ENCODE measurements around the gene TMPRSS11E.
"Not testable (repeated sequence)": the region's sequence is repeated elsewhere in the genome, so short reads cannot be mapped to it uniquely, and the experiment has no call there.

Gene TMPRSS11E

GRCh38 chr4:68463796-68464195 is 16.5 kb downstream of the TMPRSS11E start:
- no peak for DNase-seq

- no peak for DNase-seq
These were observed 17.8 kb downstream of the TMPRSS11E start for GRCh38 chr4:68465058-68465457.

- DNase-seq: no peak
These were observed 18.9 kb downstream of the TMPRSS11E start for GRCh38 chr4:68466185-68466584.

- DNase-seq: no peak
These were observed 19.5 kb downstream of the TMPRSS11E start for GRCh38 chr4:68466751-68467150.

- no peak for DNase-seq
These were observed 22.2 kb downstream of the TMPRSS11E start for GRCh38 chr4:68469482-68469881.

- DNase-seq: no peak
These were observed 28.9 kb downstream of the TMPRSS11E start for GRCh38 chr4:68476191-68476590.

GRCh38 chr4:68489338-68489737 is 42.1 kb downstream of the TMPRSS11E start:
- no peak for DNase-seq

GRCh38 chr4:68490826-68491457 is 43.7 kb downstream of the TMPRSS11E start:
- DNase-seq: no peak

- DNase-seq: no peak
These were observed 47.4 kb downstream of the TMPRSS11E start for GRCh38 chr4:68494688-68495087.

GRCh38 chr4:68498413-68499007 is 51.2 kb downstream of the TMPRSS11E start:
- DNase-seq: peak; percentile 29

GRCh38 chr4:68499021-68499420 is 51.8 kb downstream of the TMPRSS11E start:
- no peak for DNase-seq

- DNase-seq: not testable (repeated sequence)
These were observed 56.2 kb downstream of the TMPRSS11E start for GRCh38 chr4:68503462-68503861.

GRCh38 chr4:68504836-68505235 is 57.6 kb downstream of the TMPRSS11E start:
- DNase-seq: not testable (repeated sequence)

GRCh38 chr4:68505452-68505851 is 58.2 kb downstream of the TMPRSS11E start:
- DNase-seq: not testable (repeated sequence)

- no peak for DNase-seq
These were observed 71.6 kb downstream of the TMPRSS11E start for GRCh38 chr4:68518889-68519288.

GRCh38 chr4:68520985-68521384 is 73.7 kb downstream of the TMPRSS11E start:
- no peak for DNase-seq

GRCh38 chr4:68522232-68522631 is 75.0 kb downstream of the TMPRSS11E start:
- not testable (repeated sequence) for DNase-seq

GRCh38 chr4:68535974-68536373 is 88.7 kb downstream of the TMPRSS11E start:
- no peak for DNase-seq

- no peak for DNase-seq
These were observed 89.1 kb downstream of the TMPRSS11E start for GRCh38 chr4:68536375-68536774.

- DNase-seq: not testable (repeated sequence)
These were observed 95.5 kb downstream of the TMPRSS11E start for GRCh38 chr4:68542742-68543141.
